Peyer's patch (tissue), 4 donors: ENCODE results near the gene FAM131B.

Source experiments
- CTCF ChIP-seq, 6 experiments: fragments of 450-650 bp in 4 of 6; fragments of 200-600 bp in 2 of 6; sonication (generic) in 1 of 6; IDR thresholded peaks; one replicate each; pipeline ENCODE4 v1.5.1; 2017 to 2019; ENCODE audit warnings: antibody characterized with exemption in 6 of 6, mild to moderate bottlenecking in 3 of 6, moderate library complexity in 1 of 6
- POLR2A ChIP-seq, 2 donors: fragments of 450-650 bp; IDR thresholded peaks; one replicate each; pipeline ENCODE4 v1.5.1; 2017; ENCODE audit warnings: antibody characterized with exemption in 2 of 2, mild to moderate bottlenecking in 2 of 2, moderate library complexity in 2 of 2

DNA sequence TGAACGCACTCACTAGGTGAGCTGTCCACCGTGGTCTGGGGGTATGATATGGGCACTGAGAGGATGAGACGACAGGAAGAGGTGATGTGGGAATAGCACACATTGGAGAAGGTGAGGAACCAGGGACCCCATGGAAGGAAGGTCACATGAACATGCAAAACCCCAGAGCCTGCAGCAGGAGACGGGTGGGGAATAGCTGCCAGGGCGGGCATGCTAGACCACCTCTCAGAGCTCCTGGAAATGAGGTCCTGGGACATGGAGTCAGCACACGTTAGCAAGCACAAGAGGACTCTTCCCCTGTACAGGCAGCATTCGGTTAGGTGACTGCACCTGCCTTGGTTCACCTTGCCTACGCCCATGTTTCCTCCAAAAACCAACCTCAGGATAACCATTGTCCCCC is 8.1 kb downstream of the FAM131B start:
- no peak for TF ChIP-seq CTCF (IDR thresholded peaks at IDR 0.05)
- TF ChIP-seq POLR2A (IDR thresholded peaks at IDR 0.05) = no peak
